GM12892 (cell line): Measurements from ENCODE around the gene S100A10.

Experiments used
- POLR2A ChIP-seq: IDR thresholded peaks from 2 replicates; pipeline ENCODE4 v1.6.1; 2011; ENCODE audit warnings: low read depth, low read length, control low read depth
- POLR2AphosphoS5 ChIP-seq: IDR thresholded peaks from 2 replicates; pipeline ENCODE4 v1.6.1; 2011; ENCODE audit warnings: low read depth, low read length, control low read depth
- TAF1 ChIP-seq: IDR thresholded peaks from 2 replicates; pipeline ENCODE4 v1.6.1; 2011; ENCODE audit warnings: low read depth, mild to moderate bottlenecking, control low read depth, low read length, borderline replicate concordance

GRCh38 chr1:151958959-151959358 lies 34.7 kb downstream of the S100A10 start:
- TF ChIP-seq POLR2A (no peak), POLR2AphosphoS5 (no peak), TAF1 (no peak)
